Activated naive CD8-positive, alpha-beta T cell treated with anti-CD3 and anti-CD28 coated beads, Interleukin-2, amount 50 U/mL, for 24 hours (primary cell): Measurements from ENCODE around the gene TXNDC16.
"Not testable (repeated sequence)": the region's sequence is repeated elsewhere in the genome, so short reads cannot be mapped to it uniquely, and the experiment has no call there.

Source experiments
- ATAC-seq: fragments of 150-1000 bp; cut with Tn5 transposase; one replicate; pipeline ENCODE4 v1.10.0; 2021
- DNase-seq: peaks from one replicate; pipeline ENCODE4 v3.0.0; 2021
- H3K27ac Mint-ChIP-seq: one replicate; pipeline ENCODE4 v1.8.0; 2021; ENCODE audit warnings: mild to moderate bottlenecking, mixed read lengths
- H3K27me3 Mint-ChIP-seq: one replicate; pipeline ENCODE4 v1.8.0; 2021; ENCODE audit warnings: mixed read lengths
- H3K36me3 Mint-ChIP-seq: one replicate; pipeline ENCODE4 v1.8.0; 2021; ENCODE audit warnings: low read depth, mixed read lengths
- H3K4me1 Mint-ChIP-seq: one replicate; pipeline ENCODE4 v1.8.0; 2021; ENCODE audit warnings: mixed read lengths
- H3K4me3 Mint-ChIP-seq: one replicate; pipeline ENCODE4 v1.8.0; 2021; ENCODE audit warnings: mild to moderate bottlenecking, moderate library complexity, mixed read lengths
- H3K9me3 Mint-ChIP-seq: one replicate; pipeline ENCODE4 v1.8.0; 2021; ENCODE audit warnings: mixed read lengths

The TXNDC16 gene

GRCh38 chr14:52552063-52552988, at the start of gene TXNDC16, which contains the start of gene GPR137C:
Gene TXNDC16 (minus strand): TSS chr14:52552505. CDS start chr14:52543557, 8,948 bp downstream.
Gene GPR137C (plus strand): TSS chr14:52552836. CDS start chr14:52553148, 312 bp downstream.
- ATAC-seq (peak; percentile 90), DNase-seq (peak; percentile 98)
- Mint-ChIP-seq H3K4me3 (peak within 1 kb of the TSS; percentile 89), H3K9me3 (no peaks in the 10 kb centered on the region), H3K36me3 (no peaks in the 10 kb centered on the region), H3K4me1 (peaks cover 24% of the 10 kb centered on the region), H3K27me3 (peaks cover 6% of the 10 kb centered on the region), H3K27ac (peak within 1 kb of the TSS; percentile 76)

- H3K27me3 Mint-ChIP-seq: peaks cover 2% of the 10 kb centered on the region
- no peak overlapping the region for H3K4me3 Mint-ChIP-seq
- no peak for DNase-seq
- no peak overlapping the region for H3K27ac Mint-ChIP-seq
- no peaks in the 10 kb centered on the region for H3K36me3 Mint-ChIP-seq
- ATAC-seq: no peak
- no peaks in the 10 kb centered on the region for H3K4me1 Mint-ChIP-seq
- H3K9me3 Mint-ChIP-seq: peaks cover 10% of the 10 kb centered on the region
Measured at GRCh38 chr14:52599974-52600373, 47.7 kb upstream of the TXNDC16 start.

- DNase-seq: no peak
- Mint-ChIP-seq H3K4me3 (no peak overlapping the region), H3K27me3 (peaks cover 2% of the 10 kb centered on the region), H3K4me1 (no peaks in the 10 kb centered on the region), H3K36me3 (no peaks in the 10 kb centered on the region), H3K9me3 (peaks cover 11% of the 10 kb centered on the region), H3K27ac (no peak overlapping the region)
- no peak for ATAC-seq
Measured at GRCh38 chr14:52598568-52598967, 46.3 kb upstream of the TXNDC16 start.

GRCh38 chr14:52596861-52597260, 44.6 kb upstream of the TXNDC16 start:
- no peak overlapping the region for H3K4me3 Mint-ChIP-seq
- H3K27ac Mint-ChIP-seq: no peak overlapping the region

GRCh38 chr14:52596320-52596719, 44.0 kb upstream of the TXNDC16 start:
- H3K9me3 Mint-ChIP-seq: peaks cover 11% of the 10 kb centered on the region
- H3K36me3 Mint-ChIP-seq: no peaks in the 10 kb centered on the region
- no peak overlapping the region for H3K4me3 Mint-ChIP-seq
- no peaks in the 10 kb centered on the region for H3K4me1 Mint-ChIP-seq
- H3K27me3 Mint-ChIP-seq: no peaks in the 10 kb centered on the region
- DNase-seq (no peak), ATAC-seq (no peak)
- H3K27ac Mint-ChIP-seq: no peak overlapping the region

More at GRCh38 chr14:52596861-52597260, 44.6 kb upstream of the TXNDC16 start:
- Mint-ChIP-seq H3K36me3 (no peaks in the 10 kb centered on the region), H3K27me3 (no peaks in the 10 kb centered on the region), H3K4me1 (no peaks in the 10 kb centered on the region), H3K9me3 (peaks cover 11% of the 10 kb centered on the region)
- no peak for DNase-seq
- ATAC-seq: no peak

- peaks cover 7% of the 10 kb centered on the region for H3K9me3 Mint-ChIP-seq
- H3K36me3 Mint-ChIP-seq: no peaks in the 10 kb centered on the region
- H3K4me3 Mint-ChIP-seq: no peak overlapping the region
- DNase-seq (no peak), ATAC-seq (no peak)
- no peaks in the 10 kb centered on the region for H3K27me3 Mint-ChIP-seq
- no peak overlapping the region for H3K27ac Mint-ChIP-seq
- H3K4me1 Mint-ChIP-seq: no peaks in the 10 kb centered on the region
Measured at GRCh38 chr14:52590318-52590717, 38.0 kb upstream of the TXNDC16 start.

- no peaks in the 10 kb centered on the region for H3K27me3 Mint-ChIP-seq
Measured at GRCh38 chr14:52589646-52590045, 37.3 kb upstream of the TXNDC16 start.

GRCh38 chr14:52583544-52583943, 31.2 kb upstream of the TXNDC16 start:
- no peak for DNase-seq
- Mint-ChIP-seq H3K4me1 (no peaks in the 10 kb centered on the region), H3K36me3 (no peaks in the 10 kb centered on the region), H3K27ac (no peak overlapping the region), H3K27me3 (no peaks in the 10 kb centered on the region), H3K4me3 (no peak overlapping the region), H3K9me3 (no peaks in the 10 kb centered on the region)
- ATAC-seq: no peak

More at GRCh38 chr14:52589646-52590045, 37.3 kb upstream of the TXNDC16 start:
- H3K36me3 Mint-ChIP-seq: no peaks in the 10 kb centered on the region
- H3K9me3 Mint-ChIP-seq: peaks cover 4% of the 10 kb centered on the region
- no peak for ATAC-seq
- no peak for DNase-seq
- H3K4me3 Mint-ChIP-seq: no peak overlapping the region
- no peak overlapping the region for H3K27ac Mint-ChIP-seq
- H3K4me1 Mint-ChIP-seq: no peaks in the 10 kb centered on the region

GRCh38 chr14:52575858-52576257, 23.6 kb upstream of the TXNDC16 start:
- H3K4me1 Mint-ChIP-seq: no peaks in the 10 kb centered on the region
- peaks cover 2% of the 10 kb centered on the region for H3K27me3 Mint-ChIP-seq
- H3K4me3 Mint-ChIP-seq: no peak overlapping the region
- ATAC-seq: no peak
- peaks cover 17% of the 10 kb centered on the region for H3K9me3 Mint-ChIP-seq
- no peak overlapping the region for H3K27ac Mint-ChIP-seq
- peaks cover 2% of the 10 kb centered on the region for H3K36me3 Mint-ChIP-seq
- DNase-seq: no peak

GRCh38 chr14:52568454-52568853, 16.1 kb upstream of the TXNDC16 start:
- not testable (repeated sequence) for H3K27me3 Mint-ChIP-seq, DNase-seq, H3K4me3 Mint-ChIP-seq, H3K27ac Mint-ChIP-seq, H3K36me3 Mint-ChIP-seq, H3K4me1 Mint-ChIP-seq, ATAC-seq
- H3K9me3 Mint-ChIP-seq: peaks cover 25% of the 10 kb centered on the region

- Mint-ChIP-seq H3K4me1 (no peaks in the 10 kb centered on the region), H3K9me3 (no peaks in the 10 kb centered on the region), H3K36me3 (peaks cover 2% of the 10 kb centered on the region), H3K4me3 (no peak overlapping the region), H3K27me3 (peaks cover 5% of the 10 kb centered on the region), H3K27ac (no peak overlapping the region)
- DNase-seq (no peak), ATAC-seq (no peak)
Measured at GRCh38 chr14:52563120-52563519, 10.8 kb upstream of the TXNDC16 start.

GRCh38 chr14:52558688-52559087, 6.4 kb upstream of the TXNDC16 start:
- ATAC-seq: no peak
- H3K27me3 Mint-ChIP-seq: peaks cover 9% of the 10 kb centered on the region
- peaks cover 3% of the 10 kb centered on the region for H3K4me1 Mint-ChIP-seq
- H3K9me3 Mint-ChIP-seq: no peaks in the 10 kb centered on the region
- peaks cover 2% of the 10 kb centered on the region for H3K36me3 Mint-ChIP-seq
- H3K27ac Mint-ChIP-seq: no peak overlapping the region
- DNase-seq: no peak
- H3K4me3 Mint-ChIP-seq: no peak overlapping the region

GRCh38 chr14:52553671-52554575, 1.6 kb upstream of the TXNDC16 start:
- peaks cover 24% of the 10 kb centered on the region for H3K4me1 Mint-ChIP-seq
- peak overlapping the region; percentile 86 for H3K4me3 Mint-ChIP-seq

GRCh38 chr14:52553002-52553670, 831 bp upstream of the TXNDC16 start:
- Mint-ChIP-seq H3K9me3 (no peaks in the 10 kb centered on the region), H3K4me3 (peak overlapping the region; percentile 89), H3K4me1 (peaks cover 24% of the 10 kb centered on the region), H3K36me3 (no peaks in the 10 kb centered on the region), H3K27ac (no peak overlapping the region), H3K27me3 (peaks cover 8% of the 10 kb centered on the region)
- DNase-seq (peak; percentile 39), ATAC-seq (peak; percentile 35)

More at GRCh38 chr14:52553671-52554575, 1.6 kb upstream of the TXNDC16 start:
- peak overlapping the region; percentile 74 for H3K27ac Mint-ChIP-seq
- peak; percentile 79 for DNase-seq
- H3K27me3 Mint-ChIP-seq: peaks cover 9% of the 10 kb centered on the region
- H3K9me3 Mint-ChIP-seq: no peaks in the 10 kb centered on the region
- H3K36me3 Mint-ChIP-seq: peaks cover 2% of the 10 kb centered on the region
- ATAC-seq: no peak
